PC-9 (cell line): ENCODE measurements around the gene TUSC2. TPM values are rescaled to one million over a fixed set of nuclear protein-coding genes. Genes with fewer than 3 reads are reported as not detected.

Experiments used
- BruUV-seq: library from RNA; stranded (reverse); fragments of 400-500 nt; replicated peaks from 2 replicates; lab custom pipeline; 2021; lab: Mats Ljungman, UMichigan
- CTCF ChIA-PET: fragments of 300-600 bp; sonication (Branson Sonifier 250); formaldehyde crosslinking; loops from one replicate; lab custom pipeline; 2022; ENCODE audit warnings: antibody characterized with exemption; lab: Charles Lee
- POLR2A ChIA-PET: fragments of 300-600 bp; sonication (Branson Sonifier 250); formaldehyde crosslinking; loops from one replicate; lab custom pipeline; 2022; ENCODE audit warnings: antibody characterized with exemption; ENCODE audit not compliant: unreplicated experiment; lab: Charles Lee
- DNase-seq, 2 experiments: peaks; one replicate each; pipeline versions ENCODE4 v3.0.0 to v3.0.0-alpha.2; 2015 to 2022; ENCODE audit warnings: mixed read lengths in 1 of 2
- H2AFZ ChIP-seq: fragments of 200-600 bp; sonication (generic); 2 replicates; pipeline ENCODE4 v1.8.1; 2017; ENCODE audit warnings: antibody characterized with exemption
- H3F3A ChIP-seq: fragments of 200-600 bp; sonication (generic); 2 replicates; pipeline ENCODE4 v1.8.1; 2017; ENCODE audit warnings: antibody characterized with exemption, mild to moderate bottlenecking, low read depth; ENCODE audit not compliant: insufficient read depth
- H3K27ac ChIP-seq: fragments of 200-600 bp; sonication (generic); 2 replicates; pipeline ENCODE4 v1.6.1; 2016; ENCODE audit warnings: mixed run types
- H3K27me3 ChIP-seq: fragments of 200-600 bp; sonication (generic); 2 replicates; pipeline ENCODE4 v1.6.1; 2016; ENCODE audit warnings: low read depth, mixed run types; ENCODE audit not compliant: insufficient read depth
- H3K36me3 ChIP-seq: fragments of 200-600 bp; sonication (generic); 2 replicates; pipeline ENCODE4 v1.6.1; 2016; ENCODE audit warnings: low read depth, mixed run types
- H3K4me1 ChIP-seq: fragments of 200-600 bp; sonication (generic); replicated peaks from 2 replicates; pipeline ENCODE4 v1.6.1; 2016; ENCODE audit warnings: mixed run types; ENCODE audit not compliant: insufficient read depth
- H3K4me2 ChIP-seq: fragments of 200-600 bp; sonication (generic); 2 replicates; pipeline ENCODE4 v1.6.1; 2017; ENCODE audit warnings: mixed run types
- H3K4me3 ChIP-seq: fragments of 200-600 bp; sonication (generic); 2 replicates; pipeline ENCODE4 v1.6.1; 2016; ENCODE audit warnings: mixed run types
- H3K79me2 ChIP-seq: fragments of 200-600 bp; sonication (generic); 2 replicates; pipeline ENCODE4 v1.6.1; 2017; ENCODE audit warnings: low read depth, mixed run types
- H3K9me2 ChIP-seq: fragments of 200-600 bp; sonication (generic); 2 replicates; pipeline ENCODE4 v1.8.1; 2017; ENCODE audit warnings: mild to moderate bottlenecking; ENCODE audit not compliant: insufficient read depth
- H3K9me3 ChIP-seq: fragments of 200-600 bp; sonication (generic); 2 replicates; pipeline ENCODE4 v1.8.1; 2016; ENCODE audit warnings: low read depth; ENCODE audit not compliant: insufficient read depth
- H4K20me1 ChIP-seq: fragments of 200-600 bp; sonication (generic); 2 replicates; pipeline ENCODE4 v1.8.1; 2017; ENCODE audit not compliant: insufficient read depth
- CTCF ChIP-seq: fragments of 200-600 bp; sonication (generic); conservative IDR thresholded peaks from 2 replicates; pipeline ENCODE4 v1.6.1; 2017; ENCODE audit warnings: mixed run types, antibody characterized with exemption, mild to moderate bottlenecking, moderate library complexity
- EZH2 ChIP-seq: fragments of 200-600 bp; sonication (generic); IDR thresholded peaks from 2 replicates; pipeline ENCODE4 v1.8.0; 2017; ENCODE audit warnings: antibody characterized with exemption, low read depth
- intact Hi-C: fragments of 100-400 bp; cut with micrococcal nuclease; formaldehyde crosslinking; loops from one replicate; pipeline ENCODE4 v1.10.0; 2022; ENCODE audit not compliant: unreplicated experiment
- total RNA-seq: library from RNA; stranded (reverse); gene quantifications from 2 replicates; pipeline ENCODE4 v1.2.3, GENCODE V29; 2021

TUSC2 gene
- total RNA-seq, 1 experiment from 2014 or later: 24.7 TPM

- no peak overlapping the region for H3K4me2 ChIP-seq
- intact Hi-C loops: loop anchor here (2.0 kb wide), 1 partner anchor 58 kb away; no protein-coding TSS in a partner anchor
- no peak for DNase-seq
- H3K9me2 ChIP-seq: no peaks in the 10 kb centered on the region
- H3K79me2 ChIP-seq: no peaks in the 10 kb centered on the region
- ChIA-PET POLR2A (interaction anchor here (0.8 kb wide), 1 partner anchor 172 kb away, joined by 16 read pairs; no protein-coding TSS in a partner anchor), CTCF (interaction anchor here (0.6 to 1.0 kb wide), 3 partner anchors 9 to 171 kb away, joined by 4 to 7 read pairs (median 5); no protein-coding TSS in a partner anchor)
- H3K27me3 ChIP-seq: peaks cover 32% of the 10 kb centered on the region
- H3K9me3 ChIP-seq: no peaks in the 10 kb centered on the region
- H3F3A ChIP-seq: no peaks in the 10 kb centered on the region
- no TSS peak for BruUV-seq
- no peak overlapping the region for H3K27ac ChIP-seq
- no peaks in the 10 kb centered on the region for H4K20me1 ChIP-seq
- H3K4me3 ChIP-seq: no peak overlapping the region
- H2AFZ ChIP-seq: no peak overlapping the region
- TF ChIP-seq CTCF (no peak), EZH2 (no peak)
- H3K4me1 ChIP-seq: no peaks in the 10 kb centered on the region
- no peaks in the 10 kb centered on the region for H3K36me3 ChIP-seq
Measured at GRCh38 chr3:50371133-50371685, 43.2 kb upstream of the TUSC2 start.

DNA sequence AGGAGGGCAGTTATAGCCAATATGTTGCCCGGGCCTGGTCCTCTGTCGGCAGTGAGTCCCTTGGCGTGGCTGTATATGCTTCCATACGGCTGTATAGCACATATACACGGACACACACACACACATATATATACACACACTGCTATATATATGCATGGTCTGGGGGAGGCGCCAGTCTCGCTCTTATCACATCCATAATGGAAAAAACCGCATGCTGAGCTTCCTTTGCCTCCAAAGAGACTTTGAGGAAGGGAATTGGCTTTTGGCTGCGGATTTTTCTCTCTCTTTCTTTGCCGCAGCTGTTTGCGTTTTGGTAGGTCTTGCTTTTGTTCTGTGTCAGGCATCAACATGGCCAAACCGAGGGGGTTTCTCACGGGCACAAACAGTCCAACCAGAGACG lies 42.6 kb upstream of the TUSC2 start:
- no TSS peak for BruUV-seq
- no peaks in the 10 kb centered on the region for H3K36me3 ChIP-seq
- H3K27me3 ChIP-seq: peaks cover 29% of the 10 kb centered on the region
- TF ChIP-seq CTCF: peak; percentile 50; the same call in 1 of the 2 replicates
- TF ChIP-seq EZH2: no peak
- H4K20me1 ChIP-seq: no peaks in the 10 kb centered on the region
- no peak overlapping the region for H2AFZ ChIP-seq
- ChIA-PET CTCF (interaction anchor here (0.5 to 1.0 kb wide), 4 partner anchors 9 to 172 kb away, joined by 4 to 7 read pairs (median 6); no protein-coding TSS in a partner anchor), POLR2A (interaction anchor here (0.6 kb wide), 1 partner anchor 16 kb away, joined by 3 read pairs; no protein-coding TSS in a partner anchor)
- no peak overlapping the region for H3K27ac ChIP-seq
- no peak overlapping the region for H3K4me2 ChIP-seq
- no peaks in the 10 kb centered on the region for H3K4me1 ChIP-seq
- H3F3A ChIP-seq: no peaks in the 10 kb centered on the region
- DNase-seq: peak in 1 of 2 experiments; percentile 30
- H3K9me2 ChIP-seq: no peaks in the 10 kb centered on the region
- H3K4me3 ChIP-seq: no peak overlapping the region
- H3K9me3 ChIP-seq: no peaks in the 10 kb centered on the region
- no peaks in the 10 kb centered on the region for H3K79me2 ChIP-seq
- intact Hi-C loops: loop anchor here (2.0 kb wide), 1 partner anchor 58 kb away; no protein-coding TSS in a partner anchor

DNA sequence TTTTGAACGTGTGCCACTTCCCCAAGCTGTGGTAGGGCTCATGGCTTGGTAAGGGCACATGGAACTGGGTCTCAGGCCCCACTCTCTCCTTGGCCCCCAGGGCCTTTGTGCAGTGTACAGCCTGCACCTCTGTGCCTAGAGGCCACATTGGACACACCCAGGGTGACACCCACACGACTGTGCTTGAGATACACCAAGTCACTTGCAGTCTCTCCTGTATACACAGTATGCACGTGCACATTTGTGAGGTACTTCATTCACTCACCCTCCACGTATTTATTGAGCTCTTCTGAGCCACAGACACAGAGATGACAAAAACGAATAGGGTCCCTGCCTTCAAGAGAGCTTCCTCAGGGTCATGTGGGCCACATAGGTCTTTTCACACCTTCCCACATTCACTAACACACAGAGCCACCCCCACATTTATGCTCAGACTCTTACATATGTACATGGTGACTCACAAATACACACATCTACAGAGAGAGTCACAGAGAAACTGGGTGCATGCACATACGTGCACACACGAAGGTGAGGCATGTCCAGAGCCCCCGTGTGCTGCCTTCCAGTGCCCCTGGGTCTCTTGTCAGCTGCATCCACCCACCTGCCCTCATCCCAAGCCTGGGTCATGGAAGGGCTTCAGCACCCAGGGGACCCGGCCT lies 41.1 kb upstream of the TUSC2 start:
- no TSS peak for BruUV-seq
- H3K27me3 ChIP-seq: peaks cover 29% of the 10 kb centered on the region
- CTCF ChIA-PET: no interaction called here
- no peak overlapping the region for H2AFZ ChIP-seq
- intact Hi-C loops: no loop called here
- POLR2A ChIA-PET: interaction anchor here (0.6 kb wide), 1 partner anchor 1730 kb away, joined by 3 read pairs; no protein-coding TSS in a partner anchor
- H3K27ac ChIP-seq: no peak overlapping the region
- no peaks in the 10 kb centered on the region for H3K36me3 ChIP-seq
- no peaks in the 10 kb centered on the region for H3F3A ChIP-seq
- DNase-seq: no peak
- H3K9me2 ChIP-seq: no peaks in the 10 kb centered on the region
- H3K4me1 ChIP-seq: no peaks in the 10 kb centered on the region
- no peak overlapping the region for H3K4me3 ChIP-seq
- H4K20me1 ChIP-seq: no peaks in the 10 kb centered on the region
- H3K79me2 ChIP-seq: no peaks in the 10 kb centered on the region
- no peak for TF ChIP-seq CTCF
- no peak for TF ChIP-seq EZH2
- no peaks in the 10 kb centered on the region for H3K9me3 ChIP-seq
- no peak overlapping the region for H3K4me2 ChIP-seq
